Choroid plexus epithelial cell (primary cell): ENCODE data around the gene GIGYF2.

Source experiments
- DNase-seq: peaks from one replicate; pipeline ENCODE4 v3.0.0-alpha.2; 2010; ENCODE audit warnings: low read depth
- H3K4me3 ChIP-seq: 2 replicates; pipeline ENCODE4 v1.5.1; 2011; ENCODE audit warnings: low read depth, mild to moderate bottlenecking, control low read depth, low read length, moderate library complexity
- TF ChIP-seq, protein P1 (sequence below): conservative IDR thresholded peaks from 2 replicates; pipeline ENCODE4 v1.5.1; 2011; ENCODE audit warnings: low read depth, mild to moderate bottlenecking, control low read depth, inconsistent platforms, low read length, moderate library complexity

The GIGYF2 gene

GRCh38 chr2:232876978-232877441 is 179.9 kb downstream of the GIGYF2 start:
- TF ChIP-seq, protein P1, sequence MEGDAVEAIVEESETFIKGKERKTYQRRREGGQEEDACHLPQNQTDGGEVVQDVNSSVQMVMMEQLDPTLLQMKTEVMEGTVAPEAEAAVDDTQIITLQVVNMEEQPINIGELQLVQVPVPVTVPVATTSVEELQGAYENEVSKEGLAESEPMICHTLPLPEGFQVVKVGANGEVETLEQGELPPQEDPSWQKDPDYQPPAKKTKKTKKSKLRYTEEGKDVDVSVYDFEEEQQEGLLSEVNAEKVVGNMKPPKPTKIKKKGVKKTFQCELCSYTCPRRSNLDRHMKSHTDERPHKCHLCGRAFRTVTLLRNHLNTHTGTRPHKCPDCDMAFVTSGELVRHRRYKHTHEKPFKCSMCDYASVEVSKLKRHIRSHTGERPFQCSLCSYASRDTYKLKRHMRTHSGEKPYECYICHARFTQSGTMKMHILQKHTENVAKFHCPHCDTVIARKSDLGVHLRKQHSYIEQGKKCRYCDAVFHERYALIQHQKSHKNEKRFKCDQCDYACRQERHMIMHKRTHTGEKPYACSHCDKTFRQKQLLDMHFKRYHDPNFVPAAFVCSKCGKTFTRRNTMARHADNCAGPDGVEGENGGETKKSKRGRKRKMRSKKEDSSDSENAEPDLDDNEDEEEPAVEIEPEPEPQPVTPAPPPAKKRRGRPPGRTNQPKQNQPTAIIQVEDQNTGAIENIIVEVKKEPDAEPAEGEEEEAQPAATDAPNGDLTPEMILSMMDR: no peak
- no peak for DNase-seq
- peak overlapping the region; percentile 38 for H3K4me3 ChIP-seq

DNA sequence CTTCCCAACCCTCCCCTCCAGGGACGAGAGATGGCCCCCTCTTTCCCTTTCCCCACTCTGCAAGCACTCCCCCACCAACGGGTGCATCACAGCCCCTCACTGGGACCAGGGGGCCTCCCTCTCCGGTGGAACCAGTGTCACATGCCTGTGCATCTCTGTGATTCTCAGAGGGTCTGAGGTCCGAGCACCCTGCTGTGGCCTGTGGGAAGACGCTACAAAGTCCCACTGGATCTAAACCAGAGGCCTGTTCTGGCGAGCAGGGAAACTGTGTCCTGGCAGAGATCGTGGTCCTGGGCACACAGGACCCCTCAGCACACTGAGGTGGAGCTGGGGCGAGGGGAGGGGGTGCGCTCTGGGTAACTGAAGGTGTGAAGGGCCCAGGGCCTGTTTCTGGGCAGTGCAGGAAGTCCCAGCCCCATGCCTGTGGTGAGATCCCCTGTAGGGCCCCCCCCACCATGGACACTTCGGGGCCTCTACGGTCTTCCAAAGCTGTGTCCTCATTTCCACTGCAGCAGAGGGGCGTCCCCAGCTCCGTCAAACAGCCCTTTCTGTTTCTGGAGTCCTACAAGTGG is 180.9 kb downstream of the GIGYF2 start:
- TF ChIP-seq, protein P1: no peak
- no peak overlapping the region for H3K4me3 ChIP-seq
- no peak for DNase-seq

GRCh38 chr2:232878855-232879617 is 181.9 kb downstream of the GIGYF2 start:
- no peak for DNase-seq
- TF ChIP-seq, protein P1: no peak
- H3K4me3 ChIP-seq: no peak overlapping the region

- TF ChIP-seq, protein P1: no peak
- DNase-seq: no peak
- no peak overlapping the region for H3K4me3 ChIP-seq
These were observed 182.7 kb downstream of the GIGYF2 start for GRCh38 chr2:232879618-232880494.

DNA sequence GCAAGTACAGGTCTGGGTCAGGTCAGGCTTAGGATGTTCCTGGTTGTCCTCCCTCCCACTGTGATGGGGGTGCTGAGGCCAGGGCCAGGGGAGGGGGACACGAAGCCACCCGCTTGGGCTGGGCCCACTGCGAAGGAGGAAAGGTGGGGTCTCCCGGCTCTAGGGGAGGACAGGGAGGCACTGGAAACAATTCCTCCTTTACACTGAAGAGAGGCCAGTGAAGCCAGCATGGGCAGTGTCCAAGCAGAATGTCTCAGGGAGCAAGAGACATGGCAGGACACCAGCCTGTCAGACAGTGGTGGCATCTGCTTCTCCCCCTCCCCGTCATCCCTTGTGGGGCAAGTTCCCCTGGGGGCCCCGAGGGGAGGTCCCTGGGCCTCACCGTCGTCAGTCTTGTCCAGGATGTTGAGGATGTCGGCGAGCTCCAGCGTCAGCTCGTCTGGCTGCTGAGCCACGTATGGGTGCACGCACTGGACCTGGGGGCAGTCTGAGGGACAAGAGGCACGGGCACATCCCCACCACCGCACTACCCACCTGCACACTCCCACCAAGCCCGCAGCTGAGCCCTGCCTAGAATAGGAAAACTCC is 183.7 kb downstream of the GIGYF2 start:
- TF ChIP-seq, protein P1: no peak
- no peak for DNase-seq
- no peak overlapping the region for H3K4me3 ChIP-seq

DNA sequence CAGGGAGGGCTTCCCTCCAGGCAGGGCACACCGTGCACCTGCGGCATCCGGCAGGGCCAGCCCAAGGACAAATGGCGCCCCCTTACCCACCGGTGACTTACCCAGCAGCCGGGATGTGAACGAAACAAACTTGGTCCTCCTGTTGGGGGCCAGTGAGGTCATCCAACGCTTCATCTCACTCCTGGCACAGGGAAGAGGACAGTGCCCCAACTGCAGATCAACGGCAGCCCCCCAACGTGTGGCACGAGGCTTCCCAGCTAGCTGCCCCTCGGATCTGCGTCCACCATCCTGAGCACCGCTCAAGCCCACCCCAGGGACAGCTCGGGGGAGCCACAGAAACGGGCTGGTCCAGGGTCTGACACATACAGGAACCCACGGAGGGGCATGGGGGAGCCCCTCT is 185.0 kb downstream of the GIGYF2 start:
- TF ChIP-seq, protein P1: no peak
- H3K4me3 ChIP-seq: no peak overlapping the region
- no peak for DNase-seq
